ENCODE measurements around the gene CD244.

CD244 gene

DNA sequence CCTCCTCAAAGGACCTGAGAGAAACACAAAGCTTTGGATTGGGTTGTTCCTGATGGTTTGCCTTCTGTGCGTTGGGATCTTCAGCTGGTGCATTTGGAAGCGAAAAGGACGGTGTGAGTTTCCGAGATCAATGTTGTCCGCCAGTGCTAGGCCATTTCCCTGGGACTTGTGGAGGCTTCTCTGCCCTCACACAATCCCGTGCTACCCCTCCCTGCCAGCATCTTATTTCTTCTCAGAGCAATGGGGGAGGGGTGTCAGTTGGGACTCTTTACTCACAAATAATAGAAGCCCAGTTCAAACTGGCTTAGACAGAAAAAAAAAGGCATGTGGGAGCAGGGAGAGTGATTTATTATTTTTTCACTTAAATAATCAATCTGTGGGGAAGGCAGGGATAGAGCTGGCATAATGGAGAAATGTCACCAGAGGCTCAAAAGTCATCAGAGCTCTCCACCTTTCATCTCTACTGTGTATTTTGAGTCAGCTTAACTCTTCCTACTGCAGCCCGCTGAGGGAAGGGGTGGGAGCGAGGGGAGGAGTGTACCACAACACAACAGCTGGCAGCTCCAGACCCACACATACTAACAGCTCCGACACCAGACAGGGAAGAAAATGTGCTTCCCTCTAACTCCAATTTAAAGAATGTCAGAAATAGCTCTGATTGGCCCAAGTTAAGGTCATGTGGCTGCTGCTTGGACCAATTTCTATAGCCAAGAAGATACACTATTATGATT is 44.3 kb downstream of the CD244 start:
- TF ChIP-seq CREB1 (IDR thresholded peaks at IDR 0.05; ENCODE audit: low read depth) (no peak), EGR1 (IDR thresholded peaks at IDR 0.05) (no peak), USF1 (IDR thresholded peaks at IDR 0.05) (no peak), NFIC (IDR thresholded peaks at IDR 0.05) (no peak), FOXM1 (IDR thresholded peaks at IDR 0.05; ENCODE audit: borderline replicate concordance, low read depth) (no peak), TAF1 (IDR thresholded peaks at IDR 0.05; ENCODE audit: low read depth) (no peak), RAD21 (IDR thresholded peaks at IDR 0.05; ENCODE audit: low read depth) (no peak)
- TF ChIP-seq, protein P1, sequence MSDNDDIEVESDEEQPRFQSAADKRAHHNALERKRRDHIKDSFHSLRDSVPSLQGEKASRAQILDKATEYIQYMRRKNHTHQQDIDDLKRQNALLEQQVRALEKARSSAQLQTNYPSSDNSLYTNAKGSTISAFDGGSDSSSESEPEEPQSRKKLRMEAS (IDR thresholded peaks at IDR 0.05): no peak

DNA sequence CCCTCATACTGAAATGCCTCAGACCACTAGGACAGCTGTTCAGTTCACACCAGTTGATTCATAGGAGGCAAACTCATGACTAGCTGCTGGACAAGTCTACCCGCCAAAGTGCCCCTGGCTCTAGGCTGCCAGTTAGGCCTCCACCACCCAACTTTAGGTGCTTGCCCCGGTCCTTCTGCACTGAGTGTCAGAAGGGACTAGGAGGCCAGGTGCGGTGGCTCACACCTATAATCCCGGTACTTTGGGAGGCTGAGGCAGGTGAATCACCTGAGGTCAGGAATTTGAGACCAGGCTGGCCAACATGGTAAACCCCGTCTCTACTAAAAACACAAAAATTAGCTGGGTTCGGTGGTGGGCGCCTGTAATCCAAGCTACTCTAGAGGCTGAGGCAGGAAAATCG is 47.8 kb downstream of the CD244 start:
- TF ChIP-seq RAD21 (IDR thresholded peaks at IDR 0.05; ENCODE audit: low read depth): no peak
- no peak for TF ChIP-seq YY1 (IDR thresholded peaks at IDR 0.05; ENCODE audit: low read depth)
- no peak for TF ChIP-seq EP300 (IDR thresholded peaks at IDR 0.05; ENCODE audit: borderline replicate concordance)
- no peak for TF ChIP-seq TAF1 (IDR thresholded peaks at IDR 0.05; ENCODE audit: low read depth)
- TF ChIP-seq FOXM1 (IDR thresholded peaks at IDR 0.05; ENCODE audit: borderline replicate concordance, low read depth): no peak
- TF ChIP-seq EGR1 (IDR thresholded peaks at IDR 0.05): no peak

DNA sequence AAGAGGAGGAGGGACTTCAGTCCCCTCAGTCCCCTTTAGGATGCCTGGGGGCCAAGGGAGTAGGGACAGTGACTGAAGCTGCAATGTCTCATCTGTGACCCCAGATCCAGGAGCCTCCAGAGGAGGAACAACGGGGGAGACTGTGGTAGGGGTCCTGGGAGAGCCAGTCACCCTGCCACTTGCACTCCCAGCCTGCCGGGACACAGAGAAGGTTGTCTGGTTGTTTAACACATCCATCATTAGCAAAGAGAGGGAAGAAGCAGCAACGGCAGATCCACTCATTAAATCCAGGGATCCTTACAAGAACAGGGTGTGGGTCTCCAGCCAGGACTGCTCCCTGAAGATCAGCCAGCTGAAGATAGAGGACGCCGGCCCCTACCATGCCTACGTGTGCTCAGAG is 48.4 kb downstream of the CD244 start:
- TF ChIP-seq, protein P1 (IDR thresholded peaks at IDR 0.05): no peak
- TF ChIP-seq NFIC (IDR thresholded peaks at IDR 0.05): no peak
- no peak for TF ChIP-seq CEBPB (IDR thresholded peaks at IDR 0.05)
- no peak for TF ChIP-seq YY1 (IDR thresholded peaks at IDR 0.05; ENCODE audit: low read depth)
- TF ChIP-seq REST (IDR thresholded peaks at IDR 0.05; ENCODE audit: low read depth): no peak
- TF ChIP-seq USF1 (IDR thresholded peaks at IDR 0.05): no peak
- no peak for TF ChIP-seq CREB1 (IDR thresholded peaks at IDR 0.05; ENCODE audit: low read depth)
- no peak for TF ChIP-seq ZBTB7A (IDR thresholded peaks at IDR 0.05; ENCODE audit: low read depth)
- TF ChIP-seq TCF12 (IDR thresholded peaks at IDR 0.05; ENCODE audit: low read depth): no peak
- TF ChIP-seq RAD21 (IDR thresholded peaks at IDR 0.05; ENCODE audit: low read depth): no peak
- no peak for TF ChIP-seq EP300 (IDR thresholded peaks at IDR 0.05; ENCODE audit: borderline replicate concordance)
- TF ChIP-seq TEAD4 (IDR thresholded peaks at IDR 0.05): no peak
- TF ChIP-seq EGR1 (IDR thresholded peaks at IDR 0.05): no peak

DNA sequence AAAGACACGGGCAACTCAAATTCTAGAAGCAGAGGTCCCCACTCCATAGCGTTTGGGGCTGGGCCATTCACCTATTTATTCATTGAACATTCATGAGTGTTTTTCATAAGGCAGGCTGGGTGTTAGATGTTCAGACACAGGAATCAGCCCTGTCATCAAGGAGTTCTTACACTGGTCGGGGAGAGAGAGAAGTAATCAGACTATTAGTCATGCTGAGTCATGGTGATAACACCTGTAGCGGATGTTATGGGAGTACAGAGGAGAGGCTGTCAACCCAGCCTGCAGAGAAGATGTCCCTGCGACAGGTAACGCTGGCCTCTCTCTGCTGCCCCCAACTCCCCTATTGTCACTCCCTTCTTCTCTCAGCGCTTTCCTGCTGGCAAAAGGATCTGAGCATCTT is 49.5 kb downstream of the CD244 start:
- no peak for TF ChIP-seq RAD21 (IDR thresholded peaks at IDR 0.05; ENCODE audit: low read depth)
- TF ChIP-seq FOXM1 (IDR thresholded peaks at IDR 0.05; ENCODE audit: borderline replicate concordance, low read depth): no peak
- TF ChIP-seq USF1 (IDR thresholded peaks at IDR 0.05): no peak
- TF ChIP-seq EP300 (IDR thresholded peaks at IDR 0.05; ENCODE audit: borderline replicate concordance): no peak
- TF ChIP-seq ZBTB7A (IDR thresholded peaks at IDR 0.05; ENCODE audit: low read depth): no peak
- TF ChIP-seq, protein P1 (IDR thresholded peaks at IDR 0.05): no peak
- TF ChIP-seq CREB1 (IDR thresholded peaks at IDR 0.05; ENCODE audit: low read depth): no peak
- no peak for TF ChIP-seq CEBPB (IDR thresholded peaks at IDR 0.05)
- TF ChIP-seq REST (IDR thresholded peaks at IDR 0.05; ENCODE audit: low read depth): no peak

- TF ChIP-seq EP300 (IDR thresholded peaks at IDR 0.05; ENCODE audit: borderline replicate concordance) (no peak), RAD21 (IDR thresholded peaks at IDR 0.05; ENCODE audit: low read depth) (no peak), FOXM1 (IDR thresholded peaks at IDR 0.05; ENCODE audit: borderline replicate concordance, low read depth) (no peak), CREB1 (IDR thresholded peaks at IDR 0.05; ENCODE audit: low read depth) (no peak), YY1 (IDR thresholded peaks at IDR 0.05; ENCODE audit: low read depth) (no peak), EGR1 (IDR thresholded peaks at IDR 0.05) (no peak), TAF1 (IDR thresholded peaks at IDR 0.05; ENCODE audit: low read depth) (no peak), ZBTB7A (IDR thresholded peaks at IDR 0.05; ENCODE audit: low read depth) (no peak)
Measured at GRCh38 chr1:160811147-160811546, 51.5 kb downstream of the CD244 start.
